Measurements from ENCODE around the gene CBX4. TPM values are rescaled to one million over a fixed set of nuclear protein-coding genes. Genes with fewer than 3 reads are reported as not detected.
A peak's percentile ranks its signal among the peaks of the same experiment; 100 is the strongest.

CBX4 gene
- total and polyA plus RNA-seq, 5 donors = 19.8 to 32.6 (median 29.5) TPM

DNA sequence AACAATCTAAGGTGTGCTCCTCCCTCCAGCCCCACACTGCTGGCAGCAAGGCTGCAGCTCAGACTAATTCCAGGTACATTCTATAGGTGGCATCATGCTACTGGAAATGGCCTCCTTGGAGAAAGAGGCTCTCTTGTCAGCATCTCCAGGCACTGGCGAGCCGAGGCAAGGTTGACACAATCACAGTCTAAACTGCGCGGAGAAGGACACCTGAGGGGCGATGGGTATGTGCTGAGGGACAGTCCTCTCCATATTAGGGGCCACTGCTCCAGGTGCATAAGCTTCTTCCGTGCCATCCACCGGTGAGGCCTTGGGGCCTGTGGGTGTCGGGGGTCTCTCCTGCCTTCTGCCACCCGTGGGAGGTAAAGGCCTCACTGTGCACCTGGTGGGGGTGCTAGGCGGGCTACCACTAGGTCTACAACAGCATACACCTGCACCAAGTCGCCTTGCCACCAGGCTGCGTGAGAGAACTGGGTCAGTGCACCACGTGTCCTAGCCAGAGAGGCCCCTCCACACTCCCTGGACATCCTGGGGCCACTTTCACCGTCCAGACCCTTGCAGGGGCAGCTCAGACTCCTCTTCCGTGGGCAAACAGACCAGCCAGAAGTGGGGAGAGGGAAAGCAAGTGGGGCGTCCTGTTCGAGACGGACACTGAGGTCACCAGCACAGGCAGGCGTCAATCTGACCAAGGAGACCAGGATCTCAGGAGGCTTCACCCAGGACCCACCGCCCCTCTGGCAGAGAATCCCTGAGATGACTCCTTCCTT is 30.3 kb downstream of the CBX4 start:
- Histone ChIP-seq H3K27ac (ENCODE audit: low read length) (no peak overlapping the region), H3K4me1 (ENCODE audit: control insufficient read depth, insufficient read depth, low read length) (peaks cover 5% of the 10 kb centered on the region), H3K27me3 (ENCODE audit: control insufficient read depth, insufficient read depth) (no peaks in the 10 kb centered on the region), H3K9me3 (ENCODE audit: control insufficient read depth, low read length) (no peaks in the 10 kb centered on the region), H3K4me3 (ENCODE audit: low read length) (no peak overlapping the region)
- WGBS = 21% methylated on average over 20 of the region's 20 CpGs
- intact Hi-C loops (cut with DNase I) = loop anchor here in 2 of 4 donors (5.0 to 10.0 kb wide), 2 partner anchors 33 to 186 kb away; no protein-coding TSS in a partner anchor
- peak; percentile 15 to 51 (median 39) for DNase-seq
- peak; percentile 3 to 20 for ATAC-seq

- Histone ChIP-seq H3K27ac (ENCODE audit: low read length) (no peak overlapping the region), H3K9me3 (ENCODE audit: control insufficient read depth, low read length) (no peaks in the 10 kb centered on the region), H3K27me3 (ENCODE audit: control insufficient read depth, insufficient read depth) (no peaks in the 10 kb centered on the region), H3K4me1 (ENCODE audit: control insufficient read depth, insufficient read depth, low read length) (peaks cover 5% of the 10 kb centered on the region), H3K4me3 (ENCODE audit: low read length) (no peak overlapping the region)
- ATAC-seq = no peak
- peak in 1 of 3 donors; percentile 32 for DNase-seq
- 23% methylated on average over 13 of the region's 13 CpGs for WGBS
- intact Hi-C loops (cut with DNase I) = loop anchor here in 2 of 4 donors (5.0 to 10.0 kb wide), 2 partner anchors 35 to 188 kb away; no protein-coding TSS in a partner anchor
Measured at GRCh38 chr17:79806863-79807720, 32.1 kb downstream of the CBX4 start.

GRCh38 chr17:79806446-79806760 is 32.8 kb downstream of the CBX4 start:
- intact Hi-C loops (cut with DNase I) = loop anchor here in 2 of 4 donors (5.0 to 10.0 kb wide), 2 partner anchors 36 to 188 kb away; no protein-coding TSS in a partner anchor
- Histone ChIP-seq H3K27ac (ENCODE audit: low read length) (no peak overlapping the region), H3K9me3 (ENCODE audit: control insufficient read depth, low read length) (no peaks in the 10 kb centered on the region), H3K4me3 (ENCODE audit: low read length) (no peak overlapping the region), H3K27me3 (ENCODE audit: control insufficient read depth, insufficient read depth) (no peaks in the 10 kb centered on the region), H3K4me1 (ENCODE audit: control insufficient read depth, insufficient read depth, low read length) (peaks cover 1% of the 10 kb centered on the region)
- WGBS = 19% methylated on average over 4 of the region's 4 CpGs
- ATAC-seq (no peak), DNase-seq (peak in 1 of 3 donors; percentile 35)

GRCh38 chr17:79804856-79805696 is 34.2 kb downstream of the CBX4 start:
- H3K27ac ChIP-seq (ENCODE audit: low read length) = no peak overlapping the region
- H3K27me3 ChIP-seq (ENCODE audit: control insufficient read depth, insufficient read depth) = no peaks in the 10 kb centered on the region
- 20% methylated on average over 22 of the region's 22 CpGs for WGBS
- H3K4me1 ChIP-seq (ENCODE audit: control insufficient read depth, insufficient read depth, low read length) = no peaks in the 10 kb centered on the region
- H3K9me3 ChIP-seq (ENCODE audit: control insufficient read depth, low read length) = no peaks in the 10 kb centered on the region
- intact Hi-C loops (cut with DNase I) = loop anchor here in 2 of 4 donors (5.0 to 10.0 kb wide), 2 partner anchors 37 to 190 kb away; no protein-coding TSS in a partner anchor
- no peak overlapping the region for H3K4me3 ChIP-seq (ENCODE audit: low read length)
- DNase-seq (no peak), ATAC-seq (no peak)

- Histone ChIP-seq H3K4me1 (ENCODE audit: control insufficient read depth, insufficient read depth, low read length) (no peaks in the 10 kb centered on the region), H3K4me3 (ENCODE audit: low read length) (no peak overlapping the region), H3K27me3 (ENCODE audit: control insufficient read depth, insufficient read depth) (no peaks in the 10 kb centered on the region), H3K9me3 (ENCODE audit: control insufficient read depth, low read length) (no peaks in the 10 kb centered on the region), H3K27ac (ENCODE audit: low read length) (no peak overlapping the region)
- ATAC-seq (peak in 1 of 2 donors; percentile 9), DNase-seq (peak in 2 of 3 donors; percentile 17 to 65)
- intact Hi-C loops (cut with DNase I) = loop anchor here in 1 of 4 donors (10.0 kb wide), 1 partner anchor 191 kb away; no protein-coding TSS in a partner anchor
- 2% methylated on average over 76 of the region's 76 CpGs for WGBS
Measured at GRCh38 chr17:79803997-79804855, 35.0 kb downstream of the CBX4 start.

DNA sequence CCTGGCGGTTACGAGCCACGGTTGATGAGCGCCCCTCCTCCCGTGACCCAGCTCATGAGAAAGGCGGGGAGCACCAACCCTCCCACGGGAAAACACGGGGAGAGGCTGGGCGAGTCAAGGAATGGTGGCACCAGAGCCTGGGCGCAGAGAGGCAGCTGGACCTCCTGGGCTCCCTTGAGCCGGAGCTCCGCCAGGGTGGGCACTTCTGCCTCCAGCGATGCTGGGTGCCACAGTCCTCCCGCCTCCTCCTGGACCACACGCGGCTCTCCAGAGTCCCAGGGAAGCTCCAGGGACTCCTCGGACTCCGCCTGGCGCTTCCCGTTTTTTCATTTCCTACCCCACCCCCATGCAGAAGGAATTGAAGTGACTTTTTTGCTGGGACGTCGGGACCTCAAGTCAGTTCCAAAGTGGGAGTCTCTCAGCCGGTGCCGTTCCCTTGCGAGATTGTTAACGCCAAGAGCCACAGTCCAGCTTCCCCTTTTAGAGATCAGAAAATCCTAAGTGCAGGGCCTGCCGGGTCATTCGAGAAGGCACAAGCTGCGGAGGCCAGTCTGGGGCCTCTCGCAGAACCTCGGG is 35.7 kb downstream of the CBX4 start:
- 7% methylated on average over 31 of the region's 31 CpGs for WGBS
- peak in 1 of 3 donors; percentile 47 for DNase-seq
- intact Hi-C loops (cut with DNase I) = loop anchor here in 1 of 4 donors (10.0 kb wide), 1 partner anchor 191 kb away; no protein-coding TSS in a partner anchor
- Histone ChIP-seq H3K9me3 (ENCODE audit: control insufficient read depth, low read length) (no peaks in the 10 kb centered on the region), H3K27ac (ENCODE audit: low read length) (no peak overlapping the region), H3K27me3 (ENCODE audit: control insufficient read depth, insufficient read depth) (no peaks in the 10 kb centered on the region), H3K4me3 (ENCODE audit: low read length) (no peak overlapping the region), H3K4me1 (ENCODE audit: control insufficient read depth, insufficient read depth, low read length) (no peaks in the 10 kb centered on the region)
- no peak for ATAC-seq

- 6% methylated on average over 57 of the region's 57 CpGs for WGBS
- Histone ChIP-seq H3K27ac (ENCODE audit: low read length) (no peak overlapping the region), H3K4me3 (ENCODE audit: low read length) (no peak overlapping the region), H3K4me1 (ENCODE audit: control insufficient read depth, insufficient read depth, low read length) (no peaks in the 10 kb centered on the region), H3K27me3 (ENCODE audit: control insufficient read depth, insufficient read depth) (no peaks in the 10 kb centered on the region), H3K9me3 (ENCODE audit: control insufficient read depth, low read length) (no peaks in the 10 kb centered on the region)
- DNase-seq (no peak), ATAC-seq (no peak)
- intact Hi-C loops (cut with DNase I) = loop anchor here in 1 of 4 donors (10.0 kb wide), 1 partner anchor 192 kb away; no protein-coding TSS in a partner anchor
Measured at GRCh38 chr17:79802736-79803420, 36.4 kb downstream of the CBX4 start.

GRCh38 chr17:79802039-79802735 is 37.1 kb downstream of the CBX4 start:
- DNase-seq (no peak), ATAC-seq (no peak)
- Histone ChIP-seq H3K4me1 (ENCODE audit: control insufficient read depth, insufficient read depth, low read length) (no peaks in the 10 kb centered on the region), H3K4me3 (ENCODE audit: low read length) (no peak overlapping the region), H3K27me3 (ENCODE audit: control insufficient read depth, insufficient read depth) (no peaks in the 10 kb centered on the region), H3K27ac (ENCODE audit: low read length) (no peak overlapping the region), H3K9me3 (ENCODE audit: control insufficient read depth, low read length) (no peaks in the 10 kb centered on the region)
- intact Hi-C loops (cut with DNase I) = loop anchor here in 1 of 4 donors (10.0 kb wide), 1 partner anchor 193 kb away; no protein-coding TSS in a partner anchor
- WGBS = 11% methylated on average over 11 of the region's 11 CpGs

Data from right cardiac atrium (tissue), 5 donors.